Calu3 (cell line): Measurements from ENCODE around the gene CENPU. TPM values are rescaled to one million over a fixed set of nuclear protein-coding genes. Genes with fewer than 3 reads are reported as not detected.
A peak's percentile ranks its signal among the peaks of the same experiment; 100 is the strongest.

Source experiments
- BruUV-seq: library from RNA; stranded (reverse); fragments of 400-500 nt; replicated peaks from 2 replicates; lab custom pipeline; 2021; lab: Mats Ljungman, UMichigan
- CTCF ChIA-PET: fragments of 300-600 bp; sonication (Branson Sonifier 250); formaldehyde crosslinking; loops from one replicate; lab custom pipeline; 2022; ENCODE audit warnings: antibody characterized with exemption; lab: Charles Lee
- DNase-seq: peaks from one replicate; pipeline ENCODE4 v3.0.0; 2022
- H3K27ac Mint-ChIP-seq: one replicate; pipeline ENCODE4 v1.8.0; 2022; ENCODE audit warnings: mixed read lengths; ENCODE audit not compliant: unreplicated experiment
- H3K27me3 Mint-ChIP-seq: one replicate; pipeline ENCODE4 v1.8.0; 2022; ENCODE audit warnings: mixed read lengths; ENCODE audit not compliant: unreplicated experiment
- H3K36me3 Mint-ChIP-seq: one replicate; pipeline ENCODE4 v1.8.0; 2022; ENCODE audit warnings: mild to moderate bottlenecking, moderate library complexity, mixed read lengths; ENCODE audit not compliant: insufficient read depth, unreplicated experiment
- H3K4me1 Mint-ChIP-seq: one replicate; pipeline ENCODE4 v1.8.0; 2022; ENCODE audit warnings: mild to moderate bottlenecking, low read depth, mixed read lengths; ENCODE audit not compliant: unreplicated experiment
- H3K4me3 Mint-ChIP-seq: one replicate; pipeline ENCODE4 v1.8.0; 2022; ENCODE audit warnings: mild to moderate bottlenecking, low read depth, moderate library complexity, mixed read lengths; ENCODE audit not compliant: unreplicated experiment
- H3K9me3 Mint-ChIP-seq: one replicate; pipeline ENCODE4 v1.8.0; 2022; ENCODE audit warnings: low read depth, mixed read lengths; ENCODE audit not compliant: unreplicated experiment
- intact Hi-C: fragments of 100-400 bp; cut with micrococcal nuclease; formaldehyde crosslinking; loops from one replicate; pipeline ENCODE4 v1.10.0; 2022; ENCODE audit not compliant: unreplicated experiment
- total RNA-seq: library from RNA; stranded (reverse); gene quantifications from 2 replicates; pipeline ENCODE4 v1.2.3, GENCODE V29; 2022
- TF ChIP-seq, protein P1 (sequence below): fragments of 200-600 bp; IDR thresholded peaks from one replicate; pipeline ENCODE4 v1.8.0; 2022; ENCODE audit warnings: antibody characterized with exemption; ENCODE audit not compliant: unreplicated experiment

The CENPU gene
- total RNA-seq, 1 experiment from 2014 or later = 79.2 TPM

GRCh38 chr4:184648054-184648312 is 85.9 kb downstream of the CENPU start:
- BruUV-seq = no TSS peak
- no peaks in the 10 kb centered on the region for H3K27me3 Mint-ChIP-seq
- H3K4me3 Mint-ChIP-seq = peak overlapping the region; percentile 73
- intact Hi-C loops = loop anchor here (5.0 kb wide), 1 partner anchor 381 kb away; no protein-coding TSS in a partner anchor
- H3K36me3 Mint-ChIP-seq = peaks cover 29% of the 10 kb centered on the region
- peak overlapping the region; percentile 77 for H3K27ac Mint-ChIP-seq
- TF ChIP-seq, protein P1, sequence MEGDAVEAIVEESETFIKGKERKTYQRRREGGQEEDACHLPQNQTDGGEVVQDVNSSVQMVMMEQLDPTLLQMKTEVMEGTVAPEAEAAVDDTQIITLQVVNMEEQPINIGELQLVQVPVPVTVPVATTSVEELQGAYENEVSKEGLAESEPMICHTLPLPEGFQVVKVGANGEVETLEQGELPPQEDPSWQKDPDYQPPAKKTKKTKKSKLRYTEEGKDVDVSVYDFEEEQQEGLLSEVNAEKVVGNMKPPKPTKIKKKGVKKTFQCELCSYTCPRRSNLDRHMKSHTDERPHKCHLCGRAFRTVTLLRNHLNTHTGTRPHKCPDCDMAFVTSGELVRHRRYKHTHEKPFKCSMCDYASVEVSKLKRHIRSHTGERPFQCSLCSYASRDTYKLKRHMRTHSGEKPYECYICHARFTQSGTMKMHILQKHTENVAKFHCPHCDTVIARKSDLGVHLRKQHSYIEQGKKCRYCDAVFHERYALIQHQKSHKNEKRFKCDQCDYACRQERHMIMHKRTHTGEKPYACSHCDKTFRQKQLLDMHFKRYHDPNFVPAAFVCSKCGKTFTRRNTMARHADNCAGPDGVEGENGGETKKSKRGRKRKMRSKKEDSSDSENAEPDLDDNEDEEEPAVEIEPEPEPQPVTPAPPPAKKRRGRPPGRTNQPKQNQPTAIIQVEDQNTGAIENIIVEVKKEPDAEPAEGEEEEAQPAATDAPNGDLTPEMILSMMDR = no peak
- peaks cover 19% of the 10 kb centered on the region for H3K4me1 Mint-ChIP-seq
- CTCF ChIA-PET = no interaction called here
- no peak for DNase-seq
- H3K9me3 Mint-ChIP-seq = no peaks in the 10 kb centered on the region

DNA sequence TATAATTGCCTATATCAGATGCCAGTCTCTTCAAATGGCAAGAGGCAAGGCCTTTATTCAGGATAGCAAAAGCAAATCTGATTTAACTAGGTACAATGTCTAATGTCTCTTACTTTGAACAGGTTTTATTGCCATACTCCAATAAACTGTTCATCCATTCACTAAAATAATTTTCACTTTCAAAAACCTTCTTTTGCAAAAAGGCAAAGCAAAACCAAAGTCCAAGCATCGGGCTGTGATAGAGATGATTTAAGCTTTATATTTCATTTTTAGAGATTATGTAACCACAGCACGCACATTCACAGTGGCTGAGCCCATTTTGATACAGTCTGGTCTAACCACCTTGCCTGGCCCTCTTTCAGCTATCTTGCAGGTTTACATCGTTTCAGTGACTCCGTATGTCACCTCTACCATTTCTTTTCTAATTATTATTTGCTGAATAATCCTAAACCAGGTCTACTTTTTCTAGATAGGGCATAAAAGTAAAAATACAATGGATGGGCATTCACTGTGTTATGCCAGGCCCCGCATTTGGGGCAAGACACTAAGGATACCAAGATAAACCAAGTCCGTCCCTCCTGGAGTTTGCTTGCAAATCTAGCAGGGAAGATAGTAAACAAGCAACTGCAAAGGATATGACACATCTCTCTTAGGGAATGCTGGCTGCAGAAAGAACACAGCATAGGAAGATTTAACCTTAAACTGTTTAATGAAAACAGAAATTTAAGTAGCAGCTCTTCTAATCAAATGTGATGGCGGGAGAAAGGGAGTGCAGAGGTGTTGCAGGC is 86.4 kb downstream of the CENPU start:
- peaks cover 29% of the 10 kb centered on the region for H3K36me3 Mint-ChIP-seq
- no peaks in the 10 kb centered on the region for H3K9me3 Mint-ChIP-seq
- TF ChIP-seq, protein P1 = no peak
- peak overlapping the region; percentile 73 for H3K4me3 Mint-ChIP-seq
- CTCF ChIA-PET = no interaction called here
- no peak for DNase-seq
- H3K27ac Mint-ChIP-seq = peak overlapping the region; percentile 77
- peaks cover 19% of the 10 kb centered on the region for H3K4me1 Mint-ChIP-seq
- no peaks in the 10 kb centered on the region for H3K27me3 Mint-ChIP-seq
- intact Hi-C loops = loop anchor here (5.0 kb wide), 1 partner anchor 380 kb away; no protein-coding TSS in a partner anchor
- no TSS peak for BruUV-seq

- intact Hi-C loops = loop anchor here (5.0 kb wide), 1 partner anchor 379 kb away; no protein-coding TSS in a partner anchor
- H3K36me3 Mint-ChIP-seq = peaks cover 29% of the 10 kb centered on the region
- TF ChIP-seq, protein P1 = no peak
- H3K27ac Mint-ChIP-seq = no peak overlapping the region
- DNase-seq = no peak
- no peaks in the 10 kb centered on the region for H3K27me3 Mint-ChIP-seq
- BruUV-seq = no TSS peak
- CTCF ChIA-PET = no interaction called here
- H3K4me3 Mint-ChIP-seq = peak overlapping the region; percentile 28
- no peaks in the 10 kb centered on the region for H3K9me3 Mint-ChIP-seq
- peaks cover 19% of the 10 kb centered on the region for H3K4me1 Mint-ChIP-seq
Measured at GRCh38 chr4:184645904-184646610, 87.8 kb downstream of the CENPU start.

DNA sequence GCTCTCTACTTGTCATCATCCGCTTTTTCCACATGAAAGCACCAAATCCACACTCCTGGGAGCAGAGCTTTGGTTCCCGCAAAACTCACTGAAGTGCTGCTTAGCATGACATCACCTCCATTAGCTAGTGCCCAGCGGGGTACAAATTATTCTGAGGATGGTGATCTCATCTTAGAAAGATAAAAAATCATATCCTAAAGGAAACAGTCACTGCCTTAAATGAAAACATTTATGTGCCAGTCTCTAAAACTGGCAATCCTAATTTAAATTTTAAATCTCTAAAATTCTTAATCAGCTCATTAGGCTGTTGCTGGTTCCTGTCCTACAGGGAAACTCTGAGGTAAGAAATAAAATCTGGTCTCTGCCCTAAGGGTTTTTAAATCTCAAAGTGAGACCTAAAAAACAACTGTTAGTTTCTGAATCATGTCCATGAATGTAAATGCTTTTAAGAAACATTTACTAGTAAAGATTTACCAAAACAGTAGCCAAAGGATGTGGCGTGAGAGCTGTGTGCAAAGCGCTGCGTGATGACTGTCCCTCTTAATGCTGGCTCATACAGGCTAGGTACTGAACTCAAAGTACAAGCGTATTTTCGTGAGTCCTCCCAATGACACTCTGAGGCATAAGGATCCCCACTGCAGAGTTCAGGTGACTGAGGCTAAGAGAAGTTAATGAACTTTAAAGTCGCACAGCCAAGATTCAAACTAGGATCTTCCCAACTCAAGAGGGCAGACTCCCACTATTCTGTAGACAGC is 89.2 kb downstream of the CENPU start:
- Mint-ChIP-seq H3K27ac (no peak overlapping the region), H3K27me3 (no peaks in the 10 kb centered on the region), H3K4me3 (no peak overlapping the region), H3K9me3 (no peaks in the 10 kb centered on the region), H3K36me3 (peaks cover 28% of the 10 kb centered on the region), H3K4me1 (peaks cover 11% of the 10 kb centered on the region)
- intact Hi-C loops = loop anchor here (5.0 kb wide), 1 partner anchor 377 kb away; no protein-coding TSS in a partner anchor
- TF ChIP-seq, protein P1 = no peak
- BruUV-seq = no TSS peak
- CTCF ChIA-PET = no interaction called here
- DNase-seq = no peak

Other genes starting within 250 kb of the CENPU start
- gene CASP3, start 84.6 kb downstream of the CENPU start, total RNA-seq = 21.8 and 22.2 TPM in 2 replicates
- gene PRIMPOL, start 84.4 kb downstream of the CENPU start, total RNA-seq = 12.7 and 16.0 TPM in 2 replicates
- 19.1 and 31.9 TPM in 2 replicates for gene ACSL1, start 91.9 kb upstream of the CENPU start, total RNA-seq